GM12891 (cell line): Measurements from ENCODE around the gene PCDH19.

Experiments
- PAX5 ChIP-seq: IDR thresholded peaks from 2 replicates; pipeline ENCODE4 v1.6.1; 2011; ENCODE audit warnings: low read length, moderate library complexity, mild to moderate bottlenecking; ENCODE audit not compliant: insufficient read depth, severe bottlenecking
- POLR2A ChIP-seq: IDR thresholded peaks from 2 replicates; pipeline ENCODE4 v1.6.1; 2011; ENCODE audit warnings: low read depth, low read length, control low read depth
- POLR2AphosphoS5 ChIP-seq: IDR thresholded peaks from 2 replicates; pipeline ENCODE4 v1.6.1; 2011; ENCODE audit warnings: low read depth, low read length, control low read depth
- POU2F2 ChIP-seq: IDR thresholded peaks from 2 replicates; pipeline ENCODE4 v1.6.1; 2011; ENCODE audit warnings: low read depth, mild to moderate bottlenecking, control low read depth, low read length, moderate library complexity
- SPI1 ChIP-seq: IDR thresholded peaks from 2 replicates; pipeline ENCODE4 v1.6.1; 2011; ENCODE audit warnings: low read depth, low read length, control low read depth
- TAF1 ChIP-seq: IDR thresholded peaks from 2 replicates; pipeline ENCODE4 v1.6.1; 2011; ENCODE audit warnings: low read depth, low read length, control low read depth

DNA sequence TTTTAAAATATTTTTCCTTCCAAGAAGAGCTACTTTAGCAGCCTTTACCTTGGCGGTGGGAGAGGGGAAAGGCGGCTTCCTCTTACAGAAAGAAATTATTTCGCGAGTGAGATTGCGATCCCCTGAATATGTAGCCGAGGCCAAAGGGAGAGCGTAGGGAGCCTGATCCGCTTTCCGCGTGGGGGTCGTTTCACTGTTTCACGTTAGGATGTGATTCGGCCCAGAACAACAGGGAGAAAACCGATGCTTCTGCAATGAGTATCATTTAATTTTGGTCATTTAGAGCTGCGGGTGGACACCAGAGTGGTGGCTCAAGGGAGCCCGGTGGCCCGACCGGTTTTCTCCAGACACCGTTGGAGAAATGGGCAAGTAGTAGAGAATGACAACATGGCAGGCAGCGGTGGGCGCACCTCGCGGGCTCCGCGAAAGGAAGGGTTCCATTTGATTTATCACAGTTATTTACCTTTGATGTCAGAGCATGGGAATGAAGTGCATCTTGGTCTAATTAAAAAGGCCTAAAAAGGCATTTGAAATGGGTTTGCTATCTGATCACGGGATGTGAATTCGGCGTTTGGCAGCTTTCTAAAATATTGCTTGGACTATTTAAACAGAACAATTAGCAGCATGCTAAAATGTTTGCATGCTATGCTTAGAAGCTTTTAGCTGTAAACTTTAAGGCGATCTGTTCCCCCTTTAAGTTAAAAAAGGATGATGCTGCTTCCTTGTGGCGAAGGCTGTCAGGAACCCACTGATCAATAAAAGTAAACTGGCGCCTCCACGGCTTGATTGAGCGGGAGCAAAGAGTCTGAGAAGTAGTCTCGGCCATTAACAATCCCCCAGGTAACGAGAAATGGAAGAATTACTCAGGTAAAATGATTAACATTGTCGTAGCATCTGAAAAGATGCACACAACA, 2.0 kb upstream of the PCDH19 start:
- TF ChIP-seq POLR2A, result no peak
- no peak for TF ChIP-seq POLR2AphosphoS5
- no peak for TF ChIP-seq TAF1
- TF ChIP-seq PAX5, result no peak
- TF ChIP-seq SPI1, result no peak
- no peak for TF ChIP-seq POU2F2
